Cardiac septum (tissue), 1 donor: ENCODE results near the gene PTPN21. TPM values are rescaled to one million over a fixed set of nuclear protein-coding genes. Genes with fewer than 3 reads are reported as not detected.
A peak's percentile ranks its signal among the peaks of the same experiment; 100 is the strongest.
"Not testable (repeated sequence)": the region's sequence is repeated elsewhere in the genome, so short reads cannot be mapped to it uniquely, and the experiment has no call there.

Source experiments
- DNase-seq: peaks from one replicate; pipeline ENCODE4 v3.0.0-alpha.2; 2020; ENCODE audit warnings: low spot score
- intact Hi-C: fragments of 100-400 bp; cut with DNase I; formaldehyde crosslinking; loops from one replicate; pipeline ENCODE4 v1.14.0; 2022
- total RNA-seq: library from RNA; stranded (reverse); fragmentation: NEBNext Ultra II Directional; extraction: Animal tissue kit (Norgen Biotek cat#: 25700); gene quantifications from one replicate; pipeline ENCODE4 v1.2.1, GENCODE V29; 2021
- donor health status: DM: no; HTN: no; CAD: no.

PTPN21 gene
- total RNA-seq, 1 donor from 2014 or later: 56.8 TPM

DNA sequence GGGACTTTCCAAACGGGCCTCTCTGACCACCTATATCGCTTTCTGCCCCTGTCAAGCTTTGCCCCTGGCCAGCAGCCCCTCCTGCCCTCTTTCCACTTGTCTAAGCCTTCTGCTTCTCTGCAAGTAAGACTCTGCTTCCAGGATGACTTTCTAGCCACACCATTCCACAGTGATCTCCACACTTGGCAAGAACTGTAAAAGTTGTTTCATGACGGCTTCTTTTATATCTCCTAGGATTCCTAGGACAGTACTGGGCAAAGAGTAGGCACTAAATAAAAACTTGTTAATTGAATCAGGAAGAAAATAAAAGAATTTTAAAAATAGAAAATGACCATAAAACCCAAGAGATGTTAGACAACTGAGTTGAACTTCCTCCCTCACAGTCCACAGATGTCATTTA lies 1.8 kb upstream of the PTPN21 start:
- intact Hi-C loops: no loop called here

DNA sequence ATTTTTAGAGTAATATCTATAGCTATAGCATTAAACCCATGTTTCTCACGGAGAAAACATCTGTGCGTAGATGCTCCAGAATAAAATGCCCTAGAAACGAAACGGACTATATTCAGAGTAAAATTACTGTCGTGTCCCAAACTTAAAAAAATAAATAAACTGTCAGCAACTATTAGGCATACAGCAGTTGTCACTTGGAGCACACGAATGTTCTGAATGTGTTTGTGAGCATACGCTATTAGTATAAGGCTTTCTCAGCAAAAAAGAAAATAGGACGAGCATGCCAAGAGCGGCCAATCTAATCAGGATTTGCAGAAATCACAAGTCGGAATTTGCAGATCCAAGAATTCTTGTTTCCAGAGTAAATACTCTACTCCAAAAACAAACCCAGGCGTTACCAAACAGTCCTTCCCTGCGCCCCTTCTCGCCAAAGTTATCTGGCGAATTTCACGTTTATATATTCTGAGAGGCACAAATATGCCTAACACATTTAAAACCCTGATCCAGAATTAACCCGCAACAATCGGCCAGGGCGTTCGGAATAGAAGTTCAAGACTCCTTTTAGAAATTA lies 836 bp downstream of the PTPN21 start:
- no peak for DNase-seq
- intact Hi-C loops: no loop called here

More for the DNA sequence above, 1.8 kb upstream of the PTPN21 start:
- DNase-seq: no peak

DNA sequence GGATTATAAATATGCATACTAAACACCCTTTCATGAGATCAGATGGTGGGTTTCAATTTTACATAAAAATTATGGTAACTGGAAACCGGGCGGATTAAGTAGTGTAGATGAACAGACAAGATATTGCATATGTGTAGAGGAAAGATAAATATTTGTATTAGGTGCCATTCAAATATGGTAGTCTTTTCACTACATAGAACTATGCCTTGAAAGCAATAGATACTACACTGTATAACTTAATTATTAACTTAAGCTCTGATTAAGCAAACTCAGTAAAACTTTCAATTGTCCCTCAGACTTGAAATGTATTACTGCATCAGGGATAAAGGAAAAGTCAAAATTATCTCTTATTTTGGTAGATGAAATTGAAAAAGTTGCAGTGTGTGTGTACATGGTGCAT lies 1.9 kb downstream of the PTPN21 start:
- DNase-seq: no peak
- intact Hi-C loops: no loop called here

- intact Hi-C loops: loop anchor here (1.0 kb wide), 1 partner anchor 60 kb away; no protein-coding TSS in a partner anchor
Measured at GRCh38 chr14:88551980-88552431, 2.8 kb downstream of the PTPN21 start.

DNA sequence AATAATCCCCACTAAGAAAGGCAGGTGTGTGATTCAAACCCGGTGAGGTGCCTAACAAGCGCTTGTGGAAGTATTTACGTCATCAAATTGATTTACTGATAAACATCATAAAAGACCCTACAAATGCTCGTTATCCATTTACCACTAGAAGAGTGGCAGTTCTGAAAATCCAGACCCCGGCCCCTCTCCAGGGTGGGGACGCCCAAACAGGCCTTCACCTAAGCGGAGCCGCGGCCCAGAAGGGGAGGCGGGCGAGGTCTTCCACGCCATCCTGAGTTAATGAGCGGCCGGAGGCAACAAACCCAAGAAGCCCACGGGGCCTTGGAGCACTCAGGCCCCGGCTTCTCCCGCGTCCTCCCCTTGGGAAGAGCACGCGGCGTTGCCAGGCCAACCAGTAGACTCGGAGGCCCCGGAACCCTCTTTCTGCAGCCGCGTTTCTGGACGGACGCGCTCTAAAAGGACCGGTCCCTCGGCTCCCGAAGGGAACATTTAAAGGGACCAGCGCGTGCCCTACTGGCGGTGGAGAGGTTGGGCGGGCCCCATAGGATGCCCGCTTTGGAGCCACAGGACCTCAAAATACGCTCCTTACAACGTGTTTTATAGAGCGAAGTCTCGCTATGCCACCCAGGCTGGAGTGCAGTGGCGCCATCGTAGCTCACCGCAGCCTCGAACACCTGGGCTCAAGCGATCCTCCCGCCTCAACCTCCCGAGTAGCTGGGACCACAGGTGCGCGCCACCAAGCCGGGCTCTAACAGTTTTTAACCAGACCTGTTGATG lies 3.5 kb downstream of the PTPN21 start:
- DNase-seq: peak; percentile 83
- intact Hi-C loops: loop anchor here (1.0 kb wide), 1 partner anchor 59 kb away; no protein-coding TSS in a partner anchor

More at GRCh38 chr14:88551980-88552431, 2.8 kb downstream of the PTPN21 start:
- DNase-seq: no peak

DNA sequence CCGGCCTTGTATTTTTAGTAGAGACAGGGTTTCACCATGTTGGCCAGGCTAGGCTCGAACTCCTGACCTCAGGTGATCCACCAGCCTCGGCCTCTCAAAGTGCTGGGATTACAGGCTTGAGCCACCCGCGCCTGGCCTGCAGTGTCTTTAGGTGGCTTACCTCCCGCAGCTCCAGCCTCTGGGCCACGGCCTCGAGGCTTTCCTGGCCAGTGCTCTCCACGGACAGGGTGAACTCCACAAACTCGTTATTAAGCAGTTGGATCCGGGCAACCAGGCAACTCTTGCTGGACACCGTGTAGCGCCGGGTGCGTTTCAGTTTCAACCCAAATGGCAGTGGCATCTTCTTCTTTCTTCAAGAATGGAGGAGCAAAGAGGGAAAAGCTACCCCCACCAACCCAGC lies 4.7 kb downstream of the PTPN21 start:
- no peak for DNase-seq
- intact Hi-C loops: no loop called here

GRCh38 chr14:88547386-88547780 lies 7.4 kb downstream of the PTPN21 start:
- no peak for DNase-seq
- intact Hi-C loops: no loop called here

GRCh38 chr14:88546621-88547385 lies 8.0 kb downstream of the PTPN21 start:
- no peak for DNase-seq
- intact Hi-C loops: no loop called here

GRCh38 chr14:88545256-88545655 lies 9.6 kb downstream of the PTPN21 start:
- intact Hi-C loops: no loop called here
- DNase-seq: no peak

GRCh38 chr14:88542857-88543795 lies 11.7 kb downstream of the PTPN21 start:
- intact Hi-C loops: no loop called here
- DNase-seq: no peak

GRCh38 chr14:88541324-88541723 lies 13.5 kb downstream of the PTPN21 start:
- intact Hi-C loops: no loop called here
- no peak for DNase-seq

GRCh38 chr14:88535813-88536212 lies 19.0 kb downstream of the PTPN21 start:
- intact Hi-C loops: no loop called here
- DNase-seq: no peak

DNA sequence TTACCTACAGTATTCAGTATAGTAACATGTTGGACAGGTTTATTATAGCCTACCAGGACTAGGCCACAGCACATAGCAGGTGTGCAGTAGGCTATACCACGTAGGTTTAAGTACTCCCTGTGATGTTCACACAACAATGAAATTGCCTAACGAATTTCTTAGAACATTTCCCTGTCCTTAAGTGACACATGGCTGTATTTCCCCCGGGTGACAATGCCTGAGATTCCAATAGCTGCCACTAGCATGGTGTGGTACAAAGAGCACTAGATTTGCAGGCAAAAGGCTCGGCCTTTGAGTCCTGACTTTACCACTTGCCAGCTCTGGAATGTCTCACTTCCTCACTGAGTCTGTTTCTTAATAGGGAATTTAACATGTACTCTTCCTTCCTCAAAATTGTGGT lies 19.7 kb downstream of the PTPN21 start:
- DNase-seq: no peak

GRCh38 chr14:88533064-88533602 lies 21.7 kb downstream of the PTPN21 start:
- DNase-seq: no peak
- intact Hi-C loops: no loop called here

More for the DNA sequence above, 19.7 kb downstream of the PTPN21 start:
- intact Hi-C loops: no loop called here

GRCh38 chr14:88529889-88530288 lies 24.9 kb downstream of the PTPN21 start:
- DNase-seq, intact Hi-C loops: not testable (repeated sequence)

DNA sequence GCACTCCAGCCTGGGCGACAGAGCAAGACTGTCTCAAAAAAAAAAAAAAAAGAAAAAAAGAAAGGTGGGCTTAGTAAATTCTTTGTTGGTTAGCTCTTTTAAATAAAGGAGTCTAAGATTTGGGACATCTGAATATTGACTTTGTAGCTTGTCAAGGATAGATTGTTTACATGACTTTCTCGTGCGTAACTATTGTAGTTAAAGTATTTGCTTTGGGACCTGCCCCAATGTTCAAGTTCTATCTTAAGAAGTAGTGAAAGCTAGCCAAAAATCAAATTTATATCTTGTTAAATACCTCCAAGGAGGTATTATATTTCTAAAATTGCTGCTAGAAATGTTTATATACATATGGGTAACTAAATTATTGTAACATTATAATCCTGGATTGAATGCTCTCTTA lies 32.4 kb downstream of the PTPN21 start:
- intact Hi-C loops: no loop called here
- DNase-seq: no peak

GRCh38 chr14:88521818-88522217 lies 33.0 kb downstream of the PTPN21 start:
- no peak for DNase-seq
- intact Hi-C loops: no loop called here

GRCh38 chr14:88519907-88520306 lies 34.9 kb downstream of the PTPN21 start:
- intact Hi-C loops: no loop called here
- DNase-seq: no peak
